WTC11 (cell line): ENCODE results near the gene ZDHHC16. TPM values are rescaled to one million over a fixed set of nuclear protein-coding genes. Genes with fewer than 3 reads are reported as not detected.

Experiments used
- ATAC-seq: fragments of 200-7000 bp; cut with Tn5 transposase; 2 replicates; pipeline ENCODE4 v1.10.0; 2021; ENCODE audit warnings: mild to moderate bottlenecking, moderate library complexity
- CTCF ChIA-PET: fragments of 300-600 bp; sonication (Branson Sonifier 250); formaldehyde crosslinking; loops from one replicate; lab custom pipeline; 2021; ENCODE audit warnings: antibody characterized with exemption; lab: Charles Lee
- POLR2A ChIA-PET: fragments of 350-600 bp; sonication (Branson Sonifier 250); formaldehyde crosslinking; loops from one replicate; lab custom pipeline; 2021; ENCODE audit warnings: antibody characterized with exemption; lab: Charles Lee
- DNase-seq: peaks from one replicate; pipeline ENCODE4 v3.0.0; 2021; ENCODE audit warnings: low spot score
- H3K27ac Mint-ChIP-seq: 2 replicates; pipeline ENCODE4 v1.8.0; 2021; ENCODE audit warnings: mixed read lengths
- H3K27me3 Mint-ChIP-seq: 2 replicates; pipeline ENCODE4 v1.8.0; 2021; ENCODE audit warnings: low read depth, mild to moderate bottlenecking, moderate library complexity, mixed read lengths
- H3K36me3 Mint-ChIP-seq: 2 replicates; pipeline ENCODE4 v1.8.0; 2021; ENCODE audit warnings: mixed read lengths
- H3K4me1 Mint-ChIP-seq: 2 replicates; pipeline ENCODE4 v1.8.0; 2022; ENCODE audit warnings: mixed read lengths
- H3K4me3 Mint-ChIP-seq: 2 replicates; pipeline ENCODE4 v1.8.0; 2021; ENCODE audit warnings: mild to moderate bottlenecking, moderate library complexity, mixed read lengths
- H3K9me3 Mint-ChIP-seq: 2 replicates; pipeline ENCODE4 v1.8.0; 2021; ENCODE audit warnings: mixed read lengths
- AFF4 ChIP-seq: sonication (generic); formaldehyde crosslinking; IDR thresholded peaks from 2 replicates; pipeline ENCODE4 v1.8.1; 2023; ENCODE audit warnings: mild to moderate bottlenecking, missing genetic modification reagents, borderline replicate concordance
- AR ChIP-seq: fragments of 250-450 bp; sonication (Bioruptor Pico); IDR thresholded peaks from 2 replicates; pipeline ENCODE4 v1.9.0; 2021; ENCODE audit warnings: mild to moderate bottlenecking
- CDX4 ChIP-seq: fragments of 250-450 bp; sonication (Bioruptor Pico); IDR thresholded peaks from 2 replicates; pipeline ENCODE4 v1.9.0; 2021; ENCODE audit warnings: moderate library complexity, mild to moderate bottlenecking, inconsistent platforms, borderline replicate concordance
- CREM ChIP-seq: sonication (generic); formaldehyde crosslinking; IDR thresholded peaks from 2 replicates; pipeline ENCODE4 v1.8.1; 2022; ENCODE audit warnings: mild to moderate bottlenecking, missing genetic modification reagents, moderate library complexity
- FOXP4 ChIP-seq: sonication (generic); formaldehyde crosslinking; IDR thresholded peaks from 2 replicates; pipeline ENCODE4 v1.8.0; 2022; ENCODE audit warnings: mild to moderate bottlenecking, missing genetic modification reagents
- HMGA2 ChIP-seq: fragments of 250-450 bp; sonication (Bioruptor Pico); IDR thresholded peaks from 2 replicates; pipeline ENCODE4 v1.4.0; 2021; ENCODE audit warnings: mild to moderate bottlenecking, moderate library complexity
- PRDM15 ChIP-seq: sonication (generic); formaldehyde crosslinking; IDR thresholded peaks from 2 replicates; pipeline ENCODE4 v1.8.0; 2022; ENCODE audit warnings: missing genetic modification reagents
- SMAD4 ChIP-seq: sonication (generic); formaldehyde crosslinking; IDR thresholded peaks from 2 replicates; pipeline ENCODE4 v1.8.0; 2022; ENCODE audit warnings: mild to moderate bottlenecking, missing genetic modification reagents
- ZNF263 ChIP-seq: sonication (generic); formaldehyde crosslinking; IDR thresholded peaks from 2 replicates; pipeline ENCODE4 v1.8.1; 2022; ENCODE audit warnings: low read depth, mild to moderate bottlenecking, moderate library complexity, missing genetic modification reagents
- total RNA-seq: library from RNA; stranded (reverse); gene quantifications from 3 replicates; pipeline ENCODE4 v1.2.3, GENCODE V29; 2021

The ZDHHC16 gene
- total RNA-seq, 1 experiment from 2014 or later, result 44.4 TPM

GRCh38 chr10:97425964-97426775 lies 19.8 kb upstream of the ZDHHC16 start, which contains the start of gene PGAM1 (continued):
- TF ChIP-seq CDX4 (no peak), AFF4 (no peak), SMAD4 (no peak), ZNF263 (CRISPR knock-in tag) (no peak)
- TF ChIP-seq, all 79 proteins: peak for 16

GRCh38 chr10:97426776-97427570 lies 19.0 kb upstream of the ZDHHC16 start:
- peaks cover 48% of the 10 kb centered on the region for H3K36me3 Mint-ChIP-seq
- CTCF ChIA-PET, result interaction anchor here (1.0 to 1.2 kb wide), 3 partner anchors 20 to 37 kb away, joined by 3 to 10 read pairs (median 4); partner anchors contain the start of gene RRP12

More at GRCh38 chr10:97426776-97427570, 19.0 kb upstream of the ZDHHC16 start:
- H3K27me3 Mint-ChIP-seq, result no peaks in the 10 kb centered on the region
- H3K27ac Mint-ChIP-seq, result peak overlapping the region; percentile 95
- peaks cover 22% of the 10 kb centered on the region for H3K4me1 Mint-ChIP-seq
- H3K4me3 Mint-ChIP-seq, result peak overlapping the region; percentile 95
- no peak for DNase-seq
- no peak for ATAC-seq
- POLR2A ChIA-PET, result interaction anchor here (1.0 to 1.9 kb wide), 3 partner anchors 10 to 28 kb away, joined by 3 to 7 read pairs (median 3); partner anchors contain the start of gene RRP12
- TF ChIP-seq AR (CRISPR knock-in tag) (0 out of 2 replicates have a peak, but pooled peaks have one; percentile 8), HMGA2 (CRISPR knock-in tag) (0 out of 2 replicates have a peak, but pooled peaks have one; percentile 10), FOXP4 (CRISPR knock-in tag) (0 out of 2 replicates have a peak, but pooled peaks have one; percentile 13), CREM (CRISPR knock-in tag) (no peak), PRDM15 (CRISPR knock-in tag) (no peak)
- H3K9me3 Mint-ChIP-seq, result no peaks in the 10 kb centered on the region
